ENCODE data around the gene ZMYM2. TPM values are rescaled to one million over a fixed set of nuclear protein-coding genes. Genes with fewer than 3 reads are reported as not detected.
A peak's percentile ranks its signal among the peaks of the same experiment; 100 is the strongest.

The ZMYM2 gene
- total RNA-seq, 4 donors from 2014 or later, result 40.6 to 92.8 (median 50.7) TPM

DNA sequence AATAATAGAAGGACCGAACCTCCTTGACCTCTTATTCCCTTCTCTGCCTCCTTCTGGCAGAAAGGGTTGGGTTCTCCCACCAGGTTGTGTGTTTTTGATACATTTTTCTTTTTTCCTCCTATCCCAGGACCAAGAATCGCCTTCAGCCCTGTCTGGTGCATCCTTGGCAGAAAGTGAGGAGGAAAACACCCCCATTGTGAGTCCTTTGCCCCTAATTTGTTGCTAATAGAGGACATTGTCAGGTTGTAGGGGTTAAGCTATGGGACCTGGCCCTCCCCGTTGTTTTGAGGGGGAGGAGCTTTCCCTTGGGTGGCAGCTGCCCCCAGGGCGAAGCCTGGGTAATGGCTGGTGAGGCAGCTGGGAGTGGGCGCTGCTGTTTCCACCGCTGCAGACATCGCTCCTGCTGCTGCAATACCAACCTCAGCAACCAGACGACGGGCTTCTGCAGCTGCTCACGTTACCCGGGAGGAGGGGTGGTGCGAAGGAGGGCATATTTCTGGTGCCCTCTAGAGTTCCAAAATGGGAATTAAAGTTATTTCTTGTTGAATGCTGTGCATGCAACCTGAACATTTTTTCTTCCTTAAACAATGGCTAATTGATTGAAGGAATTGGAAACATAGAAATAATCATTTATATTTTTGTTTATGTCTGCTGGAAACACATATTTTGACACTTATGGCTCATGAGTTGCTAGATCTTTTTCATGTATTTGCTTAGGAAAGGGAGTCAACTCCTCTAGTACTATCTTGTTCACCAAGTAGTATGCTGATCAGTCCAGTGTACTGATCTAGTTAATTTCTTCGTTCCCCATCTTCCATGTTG, 1.5 kb downstream of the ZMYM2 start:
- Histone ChIP-seq H3K27me3 (no peaks in the 10 kb centered on the region), H3K9me3 (no peaks in the 10 kb centered on the region), H3K36me3 (no peaks in the 10 kb centered on the region), H3K4me3 (peak overlapping the region; percentile 92 to 97), H3K4me1 (peaks cover 0 to 67% (median 15%) of the 10 kb centered on the region in 3 donors), H3K27ac (peak overlapping the region; percentile 93 to 99 (median 99))
- TF ChIP-seq POLR2A (IDR thresholded peaks at IDR 0.05) (peak in 1 of 2 donors; percentile 35), POLR2AphosphoS5 (IDR thresholded peaks at IDR 0.05) (peak; percentile 55), EP300 (IDR thresholded peaks at IDR 0.05) (no peak)
- TF ChIP-seq, protein P1, sequence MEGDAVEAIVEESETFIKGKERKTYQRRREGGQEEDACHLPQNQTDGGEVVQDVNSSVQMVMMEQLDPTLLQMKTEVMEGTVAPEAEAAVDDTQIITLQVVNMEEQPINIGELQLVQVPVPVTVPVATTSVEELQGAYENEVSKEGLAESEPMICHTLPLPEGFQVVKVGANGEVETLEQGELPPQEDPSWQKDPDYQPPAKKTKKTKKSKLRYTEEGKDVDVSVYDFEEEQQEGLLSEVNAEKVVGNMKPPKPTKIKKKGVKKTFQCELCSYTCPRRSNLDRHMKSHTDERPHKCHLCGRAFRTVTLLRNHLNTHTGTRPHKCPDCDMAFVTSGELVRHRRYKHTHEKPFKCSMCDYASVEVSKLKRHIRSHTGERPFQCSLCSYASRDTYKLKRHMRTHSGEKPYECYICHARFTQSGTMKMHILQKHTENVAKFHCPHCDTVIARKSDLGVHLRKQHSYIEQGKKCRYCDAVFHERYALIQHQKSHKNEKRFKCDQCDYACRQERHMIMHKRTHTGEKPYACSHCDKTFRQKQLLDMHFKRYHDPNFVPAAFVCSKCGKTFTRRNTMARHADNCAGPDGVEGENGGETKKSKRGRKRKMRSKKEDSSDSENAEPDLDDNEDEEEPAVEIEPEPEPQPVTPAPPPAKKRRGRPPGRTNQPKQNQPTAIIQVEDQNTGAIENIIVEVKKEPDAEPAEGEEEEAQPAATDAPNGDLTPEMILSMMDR (IDR thresholded peaks at IDR 0.05), result peak; percentile 87 to 96 (median 94)
- ATAC-seq, result peak; percentile 42
- 1 to 8% methylated on average over 7 to 11 of the region's 13 CpGs for WGBS, 2 donors (ENCODE audit: low coverage in 1 of 2)

DNA sequence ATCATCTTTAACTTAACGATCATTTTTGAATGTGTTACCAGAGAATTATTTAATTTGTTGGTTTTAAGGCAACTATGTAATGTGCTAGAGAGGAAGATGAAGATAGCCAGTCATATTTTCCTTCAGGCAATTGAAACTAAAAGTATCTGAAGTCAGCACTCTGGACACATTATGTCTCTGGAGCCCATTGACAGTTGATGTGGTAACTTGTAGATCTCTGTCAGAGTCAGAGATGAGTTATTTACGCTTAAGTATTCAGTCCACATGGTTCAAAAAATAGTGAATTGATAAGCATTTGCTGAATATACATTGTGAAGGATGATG, 2.1 kb downstream of the ZMYM2 start:
- H3K4me3 ChIP-seq, result peak overlapping the region in 1 of 2 donors; percentile 92
- peak overlapping the region in 3 of 4 donors; percentile 99 for H3K27ac ChIP-seq
- peaks cover 0 to 70% (median 15%) of the 10 kb centered on the region in 3 donors for H3K4me1 ChIP-seq

DNA sequence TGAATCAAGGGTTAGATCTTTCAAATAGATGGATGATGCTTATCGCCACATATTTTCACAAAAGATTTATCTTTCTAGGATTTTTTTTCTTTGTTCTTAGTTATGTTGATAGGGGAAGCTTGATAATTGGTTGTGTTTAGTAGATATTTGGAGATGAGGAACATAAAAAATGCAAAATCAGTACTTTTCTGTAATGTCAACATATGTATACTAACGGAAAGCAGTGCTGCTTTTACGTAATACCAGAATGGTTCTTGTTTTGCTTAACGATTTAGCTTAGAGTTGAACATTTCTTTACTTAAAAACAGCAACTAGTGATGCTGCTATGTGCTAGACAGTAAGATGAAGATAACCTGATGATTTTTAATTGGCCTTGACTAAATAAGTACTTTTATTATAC, 3.0 kb downstream of the ZMYM2 start:
- WGBS, 2 donors (ENCODE audit: low coverage in 1 of 2), result 28 to 49% methylated on average over 4 of the region's 4 CpGs
- no peak for ATAC-seq
- no peaks in the 10 kb centered on the region for H3K27me3 ChIP-seq
- no peak overlapping the region for H3K4me3 ChIP-seq
- H3K9me3 ChIP-seq, result no peaks in the 10 kb centered on the region
- TF ChIP-seq POLR2A (IDR thresholded peaks at IDR 0.05) (no peak), POLR2AphosphoS5 (IDR thresholded peaks at IDR 0.05) (no peak), EP300 (IDR thresholded peaks at IDR 0.05) (no peak)
- TF ChIP-seq, protein P1 (IDR thresholded peaks at IDR 0.05), result no peak
- peaks cover 0 to 7% of the 10 kb centered on the region in 2 donors for H3K36me3 ChIP-seq
- peak overlapping the region in 2 of 4 donors; percentile 7 to 99 for H3K27ac ChIP-seq
- peaks cover 0 to 70% (median 15%) of the 10 kb centered on the region in 3 donors for H3K4me1 ChIP-seq

More for the DNA sequence above, 2.1 kb downstream of the ZMYM2 start:
- Histone ChIP-seq H3K27me3 (no peaks in the 10 kb centered on the region), H3K9me3 (no peaks in the 10 kb centered on the region), H3K36me3 (no peaks in the 10 kb centered on the region)
- WGBS, 2 donors (ENCODE audit: low coverage in 1 of 2), result 47 to 54% methylated on average over 2 of the region's 2 CpGs
- no peak for ATAC-seq
- TF ChIP-seq POLR2A (IDR thresholded peaks at IDR 0.05), result no peak
- TF ChIP-seq, protein P1 (IDR thresholded peaks at IDR 0.05), result no peak
- no peak for TF ChIP-seq EP300 (IDR thresholded peaks at IDR 0.05)
- no peak for TF ChIP-seq POLR2AphosphoS5 (IDR thresholded peaks at IDR 0.05)

DNA sequence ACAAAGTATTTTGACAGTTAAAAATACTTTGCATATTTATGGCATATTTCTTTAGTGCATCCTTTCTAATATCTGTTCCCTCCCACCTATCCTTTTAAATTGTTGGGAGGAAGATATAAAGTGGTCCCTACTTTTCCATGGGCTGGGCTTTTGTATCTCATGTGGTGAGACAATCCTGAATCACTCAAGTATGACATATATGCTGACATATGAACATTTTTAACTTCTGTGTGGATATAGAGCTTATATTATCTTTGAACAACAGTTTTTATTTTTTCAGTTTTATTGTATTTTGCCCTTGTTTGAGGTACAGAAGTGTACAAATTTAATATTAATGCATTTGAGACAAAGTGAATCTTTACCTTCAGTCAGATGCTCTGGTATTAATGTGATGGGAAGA, 3.4 kb downstream of the ZMYM2 start:
- Histone ChIP-seq H3K4me3 (no peak overlapping the region), H3K27me3 (no peaks in the 10 kb centered on the region), H3K9me3 (no peaks in the 10 kb centered on the region), H3K27ac (peak overlapping the region in 1 of 4 donors; percentile 7), H3K36me3 (peaks cover 0 to 12% of the 10 kb centered on the region in 2 donors), H3K4me1 (peaks cover 0 to 70% (median 15%) of the 10 kb centered on the region in 3 donors)
- ATAC-seq, result no peak
- TF ChIP-seq, protein P1 (IDR thresholded peaks at IDR 0.05), result no peak
- no peak for TF ChIP-seq POLR2A (IDR thresholded peaks at IDR 0.05)
- no peak for TF ChIP-seq EP300 (IDR thresholded peaks at IDR 0.05)
- no peak for TF ChIP-seq POLR2AphosphoS5 (IDR thresholded peaks at IDR 0.05)

DNA sequence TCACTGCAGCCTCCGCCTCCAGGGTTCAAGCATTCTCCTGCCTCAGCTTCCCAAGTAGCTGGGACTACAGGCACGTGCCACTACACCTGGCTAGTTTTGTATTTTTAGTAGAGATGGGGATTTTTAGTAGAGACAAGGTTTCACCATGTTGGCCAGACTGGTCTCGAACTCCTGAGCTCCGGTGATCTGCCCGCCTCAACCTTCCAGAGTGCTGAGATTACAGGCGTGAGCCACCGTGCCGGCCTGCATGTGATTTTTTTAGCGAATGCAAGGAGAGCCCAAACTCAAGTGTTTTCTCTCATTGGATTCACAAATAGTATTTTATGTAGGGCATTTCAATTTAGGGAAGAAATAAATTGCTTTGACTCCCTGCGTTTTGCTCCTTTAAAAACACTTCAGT, 4.4 kb downstream of the ZMYM2 start:
- TF ChIP-seq POLR2AphosphoS5 (IDR thresholded peaks at IDR 0.05) (no peak), EP300 (IDR thresholded peaks at IDR 0.05) (no peak), POLR2A (IDR thresholded peaks at IDR 0.05) (no peak)
- TF ChIP-seq, protein P1 (IDR thresholded peaks at IDR 0.05), result no peak
- peaks cover 0 to 65% (median 15%) of the 10 kb centered on the region in 3 donors for H3K4me1 ChIP-seq
- peaks cover 0 to 13% of the 10 kb centered on the region in 2 donors for H3K36me3 ChIP-seq
- H3K4me3 ChIP-seq, result no peak overlapping the region
- no peak overlapping the region for H3K27ac ChIP-seq
- ATAC-seq, result no peak
- no peaks in the 10 kb centered on the region for H3K9me3 ChIP-seq
- H3K27me3 ChIP-seq, result no peaks in the 10 kb centered on the region
- WGBS, 2 donors (ENCODE audit: low coverage in 1 of 2), result 72 to 81% methylated on average over 6 to 7 of the region's 10 CpGs

All from gastroesophageal sphincter (tissue), 4 donors.